ENCODE data around the gene CUX1.
A peak's percentile ranks its signal among the peaks of the same experiment; 100 is the strongest.

CUX1 gene

GRCh38 chr7:101803203-101804087 is 14.0 kb upstream of the CUX1 start:
- no peak for DNase-seq (ENCODE audit: low read depth)
- no peak overlapping the region for H3K4me3 ChIP-seq (ENCODE audit: low read depth, low read length)
- TF ChIP-seq CTCF (conservative IDR thresholded peaks at IDR 0.05; ENCODE audit: low read depth, low read length) = no peak

GRCh38 chr7:101804088-101804963 is 13.1 kb upstream of the CUX1 start:
- no peak overlapping the region for H3K4me3 ChIP-seq (ENCODE audit: low read depth, low read length)
- TF ChIP-seq CTCF (conservative IDR thresholded peaks at IDR 0.05; ENCODE audit: low read depth, low read length) = no peak
- no peak for DNase-seq (ENCODE audit: low read depth)

DNA sequence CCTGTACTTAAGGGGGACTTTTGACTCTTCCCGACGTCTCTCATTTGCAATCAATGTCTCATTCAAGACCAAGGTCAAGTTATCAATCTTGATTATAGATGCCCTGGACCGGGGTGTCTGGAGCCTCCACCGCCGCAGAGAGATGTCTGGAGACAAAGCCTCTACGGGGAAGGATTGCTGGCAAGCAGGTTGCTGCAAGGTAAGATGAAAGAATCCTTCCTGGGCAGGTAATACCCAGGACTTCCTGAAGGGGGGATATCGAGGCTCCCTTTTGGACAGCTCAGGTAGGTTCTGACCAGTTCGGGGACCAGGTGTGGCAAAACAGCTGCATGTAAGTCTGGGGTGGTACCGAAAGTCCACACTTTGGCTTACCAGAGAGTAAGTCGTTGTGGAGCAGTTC is 12.5 kb upstream of the CUX1 start:
- no peak for DNase-seq (ENCODE audit: low read depth)
- peak; percentile 27 for TF ChIP-seq CTCF (conservative IDR thresholded peaks at IDR 0.05; ENCODE audit: low read depth, low read length)
- no peak overlapping the region for H3K4me3 ChIP-seq (ENCODE audit: low read depth, low read length)

DNA sequence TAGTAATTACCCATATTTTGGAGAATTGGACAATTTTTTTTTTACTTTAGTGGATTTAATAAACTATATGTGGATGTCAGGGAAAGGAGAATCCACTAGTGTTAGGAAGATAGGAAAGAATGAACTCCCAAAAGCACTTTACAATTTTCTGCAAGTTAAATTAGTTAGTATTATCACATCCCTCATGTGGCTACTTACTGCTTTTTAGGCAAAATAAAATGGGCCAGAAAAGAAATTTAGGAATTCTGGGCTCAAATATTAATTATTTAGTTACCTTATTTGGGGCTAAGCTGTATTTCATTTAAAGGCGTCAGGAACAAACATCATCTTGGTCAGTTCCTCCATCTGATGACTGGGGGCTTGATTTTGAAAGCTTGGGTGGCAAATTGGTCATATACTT is 4.8 kb upstream of the CUX1 start:
- DNase-seq (ENCODE audit: low read depth) = no peak
- H3K4me3 ChIP-seq (ENCODE audit: low read depth, low read length) = no peak overlapping the region
- no peak for TF ChIP-seq CTCF (conservative IDR thresholded peaks at IDR 0.05; ENCODE audit: low read depth, low read length)

DNA sequence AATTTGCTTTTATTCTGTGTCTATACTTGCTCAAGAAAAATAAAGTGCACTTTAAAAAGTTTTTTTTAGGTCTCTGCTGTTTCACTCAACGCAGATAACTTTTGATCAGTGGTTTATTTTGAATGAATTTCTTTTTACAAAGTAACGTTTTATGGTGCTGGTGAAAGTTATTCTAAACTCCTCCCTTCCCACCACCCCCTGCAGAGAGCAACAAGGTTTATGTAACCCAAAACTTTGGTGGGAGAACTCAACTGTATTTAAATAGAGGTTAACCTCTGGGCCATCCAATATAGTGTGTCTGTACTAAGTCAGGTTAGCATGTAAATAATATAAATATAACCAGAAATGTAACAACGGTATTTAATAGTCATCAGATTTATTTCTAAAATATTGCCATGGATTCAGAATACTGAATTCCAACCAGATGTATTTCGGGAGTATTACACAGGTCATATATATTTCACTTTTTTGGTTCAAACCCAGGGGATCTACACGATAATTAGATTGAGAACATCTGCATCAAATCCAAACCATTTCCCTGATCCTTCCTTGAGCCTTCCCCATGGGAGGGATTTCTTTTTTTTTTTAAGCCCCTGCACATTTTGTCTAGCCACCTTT is 3.9 kb upstream of the CUX1 start:
- peak overlapping the region; percentile 72 for H3K4me3 ChIP-seq (ENCODE audit: low read depth, low read length)
- no peak for DNase-seq (ENCODE audit: low read depth)
- TF ChIP-seq CTCF (conservative IDR thresholded peaks at IDR 0.05; ENCODE audit: low read depth, low read length) = no peak

- DNase-seq (ENCODE audit: low read depth) = peak; percentile 49
- H3K4me3 ChIP-seq (ENCODE audit: low read depth, low read length) = peak overlapping the region; percentile 72
- TF ChIP-seq CTCF (conservative IDR thresholded peaks at IDR 0.05; ENCODE audit: low read depth, low read length) = peak; percentile 25
These were observed 3.1 kb upstream of the CUX1 start for GRCh38 chr7:101814081-101814990.
